ENCODE measurements around the gene CRNN.

GRCh38 chr1:152398812-152399698 lies 15.0 kb downstream of the CRNN start:
- no peak for TF ChIP-seq CREB1 (CRISPR knock-in tag; IDR thresholded peaks at IDR 0.05; ENCODE audit: low read depth)
- TF ChIP-seq, protein P1, sequence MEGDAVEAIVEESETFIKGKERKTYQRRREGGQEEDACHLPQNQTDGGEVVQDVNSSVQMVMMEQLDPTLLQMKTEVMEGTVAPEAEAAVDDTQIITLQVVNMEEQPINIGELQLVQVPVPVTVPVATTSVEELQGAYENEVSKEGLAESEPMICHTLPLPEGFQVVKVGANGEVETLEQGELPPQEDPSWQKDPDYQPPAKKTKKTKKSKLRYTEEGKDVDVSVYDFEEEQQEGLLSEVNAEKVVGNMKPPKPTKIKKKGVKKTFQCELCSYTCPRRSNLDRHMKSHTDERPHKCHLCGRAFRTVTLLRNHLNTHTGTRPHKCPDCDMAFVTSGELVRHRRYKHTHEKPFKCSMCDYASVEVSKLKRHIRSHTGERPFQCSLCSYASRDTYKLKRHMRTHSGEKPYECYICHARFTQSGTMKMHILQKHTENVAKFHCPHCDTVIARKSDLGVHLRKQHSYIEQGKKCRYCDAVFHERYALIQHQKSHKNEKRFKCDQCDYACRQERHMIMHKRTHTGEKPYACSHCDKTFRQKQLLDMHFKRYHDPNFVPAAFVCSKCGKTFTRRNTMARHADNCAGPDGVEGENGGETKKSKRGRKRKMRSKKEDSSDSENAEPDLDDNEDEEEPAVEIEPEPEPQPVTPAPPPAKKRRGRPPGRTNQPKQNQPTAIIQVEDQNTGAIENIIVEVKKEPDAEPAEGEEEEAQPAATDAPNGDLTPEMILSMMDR (conservative IDR thresholded peaks at IDR 0.05; ENCODE audit: low read depth in 2 of 2), result peak; percentile 83 to 93
- TF ChIP-seq EZH2phosphoT487 (IDR thresholded peaks at IDR 0.05; ENCODE audit: unreplicated experiment), result no peak
- TF ChIP-seq JUNB (IDR thresholded peaks at IDR 0.05; ENCODE audit: unreplicated experiment), result no peak
- TF ChIP-seq ZNF114 (CRISPR knock-in tag; IDR thresholded peaks at IDR 0.05), result no peak
- no peak for TF ChIP-seq REST (IDR thresholded peaks at IDR 0.05; ENCODE audit: unreplicated experiment)
- TF ChIP-seq STAT1 (IDR thresholded peaks at IDR 0.05; ENCODE audit: unreplicated experiment), result no peak
- TF ChIP-seq EZH2 (IDR thresholded peaks at IDR 0.05; ENCODE audit: low read depth, unreplicated experiment), result no peak
- TF ChIP-seq POLR2AphosphoS5 (IDR thresholded peaks at IDR 0.05; ENCODE audit: low read depth), result no peak
- no peak for TF ChIP-seq ZNF331 (CRISPR knock-in tag; IDR thresholded peaks at IDR 0.05; ENCODE audit: low read depth)
- TF ChIP-seq, protein P2, sequence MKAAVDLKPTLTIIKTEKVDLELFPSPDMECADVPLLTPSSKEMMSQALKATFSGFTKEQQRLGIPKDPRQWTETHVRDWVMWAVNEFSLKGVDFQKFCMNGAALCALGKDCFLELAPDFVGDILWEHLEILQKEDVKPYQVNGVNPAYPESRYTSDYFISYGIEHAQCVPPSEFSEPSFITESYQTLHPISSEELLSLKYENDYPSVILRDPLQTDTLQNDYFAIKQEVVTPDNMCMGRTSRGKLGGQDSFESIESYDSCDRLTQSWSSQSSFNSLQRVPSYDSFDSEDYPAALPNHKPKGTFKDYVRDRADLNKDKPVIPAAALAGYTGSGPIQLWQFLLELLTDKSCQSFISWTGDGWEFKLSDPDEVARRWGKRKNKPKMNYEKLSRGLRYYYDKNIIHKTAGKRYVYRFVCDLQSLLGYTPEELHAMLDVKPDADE (IDR thresholded peaks at IDR 0.05), result no peak
- TF ChIP-seq, protein P3, sequence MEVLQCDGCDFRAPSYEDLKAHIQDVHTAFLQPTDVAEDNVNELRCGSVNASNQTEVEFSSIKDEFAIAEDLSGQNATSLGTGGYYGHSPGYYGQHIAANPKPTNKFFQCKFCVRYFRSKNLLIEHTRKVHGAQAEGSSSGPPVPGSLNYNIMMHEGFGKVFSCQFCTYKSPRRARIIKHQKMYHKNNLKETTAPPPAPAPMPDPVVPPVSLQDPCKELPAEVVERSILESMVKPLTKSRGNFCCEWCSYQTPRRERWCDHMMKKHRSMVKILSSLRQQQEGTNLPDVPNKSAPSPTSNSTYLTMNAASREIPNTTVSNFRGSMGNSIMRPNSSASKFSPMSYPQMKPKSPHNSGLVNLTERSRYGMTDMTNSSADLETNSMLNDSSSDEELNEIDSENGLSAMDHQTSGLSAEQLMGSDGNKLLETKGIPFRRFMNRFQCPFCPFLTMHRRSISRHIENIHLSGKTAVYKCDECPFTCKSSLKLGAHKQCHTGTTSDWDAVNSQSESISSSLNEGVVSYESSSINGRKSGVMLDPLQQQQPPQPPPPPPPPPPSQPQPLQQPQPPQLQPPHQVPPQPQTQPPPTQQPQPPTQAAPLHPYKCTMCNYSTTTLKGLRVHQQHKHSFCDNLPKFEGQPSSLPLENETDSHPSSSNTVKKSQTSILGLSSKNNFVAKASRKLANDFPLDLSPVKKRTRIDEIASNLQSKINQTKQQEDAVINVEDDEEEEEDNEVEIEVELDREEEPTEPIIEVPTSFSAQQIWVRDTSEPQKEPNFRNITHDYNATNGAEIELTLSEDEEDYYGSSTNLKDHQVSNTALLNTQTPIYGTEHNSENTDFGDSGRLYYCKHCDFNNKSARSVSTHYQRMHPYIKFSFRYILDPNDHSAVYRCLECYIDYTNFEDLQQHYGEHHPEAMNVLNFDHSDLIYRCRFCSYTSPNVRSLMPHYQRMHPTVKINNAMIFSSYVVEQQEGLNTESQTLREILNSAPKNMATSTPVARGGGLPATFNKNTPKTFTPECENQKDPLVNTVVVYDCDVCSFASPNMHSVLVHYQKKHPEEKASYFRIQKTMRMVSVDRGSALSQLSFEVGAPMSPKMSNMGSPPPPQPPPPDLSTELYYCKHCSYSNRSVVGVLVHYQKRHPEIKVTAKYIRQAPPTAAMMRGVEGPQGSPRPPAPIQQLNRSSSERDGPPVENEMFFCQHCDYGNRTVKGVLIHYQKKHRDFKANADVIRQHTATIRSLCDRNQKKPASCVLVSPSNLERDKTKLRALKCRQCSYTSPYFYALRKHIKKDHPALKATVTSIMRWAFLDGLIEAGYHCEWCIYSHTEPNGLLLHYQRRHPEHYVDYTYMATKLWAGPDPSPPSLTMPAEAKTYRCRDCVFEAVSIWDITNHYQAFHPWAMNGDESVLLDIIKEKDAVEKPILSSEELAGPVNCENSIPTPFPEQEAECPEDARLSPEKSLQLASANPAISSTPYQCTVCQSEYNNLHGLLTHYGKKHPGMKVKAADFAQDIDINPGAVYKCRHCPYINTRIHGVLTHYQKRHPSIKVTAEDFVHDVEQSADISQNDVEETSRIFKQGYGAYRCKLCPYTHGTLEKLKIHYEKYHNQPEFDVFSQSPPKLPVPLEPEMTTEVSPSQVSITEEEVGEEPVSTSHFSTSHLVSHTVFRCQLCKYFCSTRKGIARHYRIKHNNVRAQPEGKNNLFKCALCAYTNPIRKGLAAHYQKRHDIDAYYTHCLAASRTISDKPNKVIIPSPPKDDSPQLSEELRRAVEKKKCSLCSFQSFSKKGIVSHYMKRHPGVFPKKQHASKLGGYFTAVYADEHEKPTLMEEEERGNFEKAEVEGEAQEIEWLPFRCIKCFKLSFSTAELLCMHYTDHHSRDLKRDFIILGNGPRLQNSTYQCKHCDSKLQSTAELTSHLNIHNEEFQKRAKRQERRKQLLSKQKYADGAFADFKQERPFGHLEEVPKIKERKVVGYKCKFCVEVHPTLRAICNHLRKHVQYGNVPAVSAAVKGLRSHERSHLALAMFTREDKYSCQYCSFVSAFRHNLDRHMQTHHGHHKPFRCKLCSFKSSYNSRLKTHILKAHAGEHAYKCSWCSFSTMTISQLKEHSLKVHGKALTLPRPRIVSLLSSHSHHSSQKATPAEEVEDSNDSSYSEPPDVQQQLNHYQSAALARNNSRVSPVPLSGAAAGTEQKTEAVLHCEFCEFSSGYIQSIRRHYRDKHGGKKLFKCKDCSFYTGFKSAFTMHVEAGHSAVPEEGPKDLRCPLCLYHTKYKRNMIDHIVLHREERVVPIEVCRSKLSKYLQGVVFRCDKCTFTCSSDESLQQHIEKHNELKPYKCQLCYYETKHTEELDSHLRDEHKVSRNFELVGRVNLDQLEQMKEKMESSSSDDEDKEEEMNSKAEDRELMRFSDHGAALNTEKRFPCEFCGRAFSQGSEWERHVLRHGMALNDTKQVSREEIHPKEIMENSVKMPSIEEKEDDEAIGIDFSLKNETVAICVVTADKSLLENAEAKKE (CRISPR knock-in tag; IDR thresholded peaks at IDR 0.05), result no peak
- TF ChIP-seq NANOG (IDR thresholded peaks at IDR 0.05; ENCODE audit: borderline replicate concordance), result no peak
